HG03175 (cell line): ENCODE data around the gene EML2.
"Not testable (repeated sequence)": the region's sequence is repeated elsewhere in the genome, so short reads cannot be mapped to it uniquely, and the experiment has no call there.

Experiments
- ATAC-seq: cut with Tn5 transposase; IDR thresholded peaks from one replicate; pipeline ENCODE4 v1.9.1; 2021; ENCODE audit warnings: mild to moderate bottlenecking, moderate library complexity; ENCODE audit not compliant: unreplicated experiment

EML2 gene

DNA sequence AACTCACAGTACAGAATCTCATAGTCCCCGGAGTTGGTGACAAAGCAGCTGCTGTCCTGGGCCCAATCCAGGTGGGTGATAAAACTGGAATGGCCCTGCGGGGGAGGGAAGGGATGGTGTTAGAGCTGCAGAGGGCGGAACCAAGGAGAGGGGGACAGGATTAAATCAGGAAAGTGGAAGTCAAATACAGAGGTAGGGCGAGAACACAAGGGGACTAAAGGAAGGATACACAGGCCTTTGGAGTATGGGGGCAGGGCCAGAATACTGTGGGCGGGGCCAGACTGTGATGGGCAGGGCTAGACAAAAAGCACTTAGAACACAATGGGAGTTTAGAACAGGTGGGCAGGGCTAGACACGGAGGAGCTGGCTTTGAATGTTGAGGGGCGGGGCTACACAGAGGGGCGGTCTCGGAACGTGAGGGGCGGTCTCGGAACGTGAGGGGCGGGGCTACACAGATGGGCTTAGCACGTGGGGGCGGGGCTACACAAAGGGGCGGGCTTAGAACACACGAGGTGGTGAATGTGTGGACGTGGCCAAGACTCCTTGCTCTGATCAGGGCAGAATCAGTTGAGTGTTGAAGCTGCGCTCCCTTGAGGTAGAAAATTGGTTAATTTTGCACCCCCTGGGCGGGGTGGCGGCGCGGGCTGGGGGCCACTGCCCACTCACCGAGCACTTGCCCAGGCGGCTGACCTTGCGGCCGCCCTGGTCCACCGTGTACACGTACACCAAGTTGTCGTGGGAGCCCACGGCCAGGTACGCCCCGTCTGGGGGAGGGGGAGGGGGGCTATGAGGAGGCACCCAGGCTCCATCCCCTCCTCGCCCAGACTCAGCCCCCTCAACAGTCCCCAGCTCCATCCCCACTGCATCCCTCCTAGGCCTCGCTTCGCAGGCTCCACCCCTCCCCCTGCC, 23.1 kb downstream of the EML2 start:
- ATAC-seq, result no peak

- not testable (repeated sequence) for ATAC-seq
Measured at GRCh38 chr19:45615056-45615455, 24.1 kb downstream of the EML2 start.

DNA sequence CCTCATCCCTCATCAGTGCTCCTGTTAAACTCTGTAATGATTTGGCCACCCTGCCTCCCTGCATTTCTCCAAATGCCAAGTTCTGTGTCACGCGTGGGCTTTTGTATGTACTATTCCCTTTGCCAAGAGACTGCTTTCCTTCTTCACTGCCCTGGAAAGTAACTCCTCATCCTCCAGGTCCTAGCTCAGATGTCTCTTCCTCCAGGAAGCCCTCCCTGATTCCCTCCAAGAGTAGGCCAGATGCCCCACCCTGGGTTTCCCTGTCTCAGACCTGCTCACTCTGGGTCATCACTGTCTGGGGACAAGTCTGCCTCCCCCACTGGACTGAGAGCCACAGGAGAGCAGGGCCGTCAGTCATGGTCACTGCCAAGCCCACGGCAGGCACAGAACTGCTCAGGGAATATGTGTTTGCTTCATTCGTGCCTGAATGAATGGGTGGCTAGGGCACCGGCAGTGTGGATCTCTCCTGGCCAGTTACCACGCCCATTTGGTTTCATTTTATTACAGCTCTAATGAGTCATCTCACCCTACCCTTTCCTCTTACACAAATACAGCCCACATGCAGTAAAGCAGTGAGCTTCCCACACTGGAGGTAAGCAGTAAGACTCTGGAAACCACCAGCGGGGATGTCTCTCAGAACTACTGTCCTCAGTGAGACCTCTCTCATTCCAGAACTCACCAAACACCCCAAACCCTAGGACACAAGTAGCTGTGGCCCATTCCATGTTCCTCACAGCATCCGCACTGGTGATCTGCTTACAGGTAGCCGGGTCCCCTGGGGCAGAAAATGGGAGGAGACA, 25.1 kb downstream of the EML2 start:
- no peak for ATAC-seq

GRCh38 chr19:45608948-45609347, 30.2 kb downstream of the EML2 start:
- ATAC-seq, result no peak

DNA sequence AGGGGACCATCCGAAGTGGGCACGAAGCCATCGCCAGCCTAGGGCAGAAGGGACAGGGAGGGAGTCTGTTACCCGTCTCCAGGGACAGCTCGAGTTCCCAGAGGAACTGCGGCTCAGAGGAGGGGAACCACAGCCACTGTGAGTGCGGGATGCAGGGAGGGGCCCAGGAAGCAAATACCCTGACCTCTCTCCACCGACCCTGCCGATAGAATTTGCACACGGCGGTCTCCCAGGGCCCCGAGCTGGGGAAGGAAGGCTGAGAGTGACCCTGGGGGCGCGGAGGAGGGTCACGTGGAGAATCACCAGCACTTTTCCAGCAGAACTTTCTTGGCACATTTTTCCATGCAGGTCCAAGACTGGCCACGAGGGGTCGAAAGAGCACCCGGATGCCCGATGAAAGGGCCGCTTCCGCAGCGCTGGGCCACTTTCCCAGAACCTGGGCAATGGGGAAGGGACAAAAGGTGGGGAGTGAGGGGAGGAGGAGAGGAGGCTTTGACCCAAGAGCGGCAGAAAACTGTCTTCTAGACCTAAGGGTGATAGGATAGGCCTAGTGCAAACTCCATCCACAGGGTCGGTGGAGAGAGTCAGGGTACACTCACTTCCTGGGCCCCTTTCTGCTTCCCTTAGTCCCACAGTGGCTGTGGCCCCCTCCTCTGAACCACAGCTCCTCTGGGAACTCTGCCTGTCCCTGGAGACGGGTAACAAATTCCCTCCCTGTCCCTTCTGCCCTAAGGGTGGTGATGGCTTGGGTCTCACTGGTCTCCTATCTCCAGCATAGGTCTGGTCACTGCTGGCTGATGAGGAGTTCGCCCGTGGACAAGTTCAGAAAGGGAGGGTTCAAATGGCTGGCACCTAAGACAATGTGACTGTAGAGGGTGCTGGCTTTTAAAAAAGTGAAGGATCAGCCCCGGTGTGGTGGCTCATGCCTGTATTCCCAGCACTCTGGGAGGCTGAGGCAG, 31.8 kb downstream of the EML2 start:
- ATAC-seq, result no peak

GRCh38 chr19:45601524-45602374, 37.4 kb downstream of the EML2 start, which contains the start of gene GPR4:
TSS of gene GPR4 (minus strand) at chr19:45602212. CDS start at chr19:45591866, 10,346 bp downstream.
- ATAC-seq, result no peak

- ATAC-seq, result no peak
Measured at GRCh38 chr19:45601115-45601514, 38.1 kb downstream of the EML2 start.

DNA sequence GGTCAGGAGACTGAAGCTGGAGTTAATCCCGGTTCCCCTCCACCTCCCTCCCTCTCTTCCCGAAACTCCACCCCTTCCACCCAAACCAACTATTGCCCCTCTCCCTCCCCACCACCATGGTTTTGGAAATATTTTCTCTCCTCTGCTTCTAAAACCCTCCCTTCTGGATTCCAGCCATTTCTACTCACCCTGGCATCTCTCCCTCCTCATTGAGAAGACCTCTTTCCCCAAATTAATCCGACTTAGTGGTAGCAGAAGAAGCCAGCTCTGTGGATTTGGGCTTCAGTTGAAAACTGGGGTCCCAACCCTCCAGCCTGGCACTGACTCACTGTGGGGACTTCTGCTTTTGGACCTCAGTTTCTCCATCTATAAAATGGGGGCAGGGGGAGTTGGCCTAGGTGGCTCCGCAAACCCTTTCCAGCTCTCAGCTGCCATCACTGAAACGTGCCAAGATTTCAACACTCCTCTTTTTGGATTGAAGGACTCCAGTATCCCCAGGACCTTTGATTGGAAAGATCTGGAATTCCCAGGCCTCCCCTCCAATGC, 38.8 kb downstream of the EML2 start:
- no peak for ATAC-seq

GRCh38 chr19:45599286-45599685, 39.9 kb downstream of the EML2 start:
- ATAC-seq, result no peak

DNA sequence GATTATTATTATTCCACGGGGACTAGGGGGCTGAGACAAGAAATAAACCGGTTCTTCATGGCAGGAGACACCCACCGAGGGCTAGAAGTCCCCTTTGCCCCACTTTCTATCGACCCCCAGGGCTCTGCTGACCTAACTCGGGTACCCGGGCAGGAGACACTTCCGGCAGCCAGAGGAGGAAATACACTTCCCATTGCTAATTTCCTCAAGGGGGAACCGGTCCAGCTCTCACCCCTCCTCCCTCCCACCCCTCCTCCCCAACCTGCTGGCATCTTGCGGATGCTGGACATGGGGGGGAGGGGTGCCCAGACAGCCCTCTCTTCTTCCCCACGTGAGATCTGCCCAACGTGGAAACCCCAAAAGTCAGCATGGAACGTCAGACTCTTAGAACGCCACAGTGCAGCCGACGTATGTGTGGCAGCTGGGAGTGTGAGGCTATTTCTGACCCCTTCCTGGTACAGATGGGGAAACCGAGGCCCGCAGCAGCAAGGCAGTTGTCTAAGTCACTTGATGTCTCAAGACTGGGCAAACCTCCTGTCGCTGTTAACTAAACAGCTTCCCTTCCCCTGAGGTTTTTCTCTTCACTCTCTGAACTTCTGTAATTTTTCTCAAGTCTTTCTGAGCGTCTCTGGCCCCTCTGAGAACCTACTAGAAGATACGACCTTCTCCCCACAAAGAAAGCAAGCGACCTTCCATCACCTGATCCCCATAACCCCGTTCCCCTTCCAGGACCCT, 40.8 kb downstream of the EML2 start:
- ATAC-seq, result no peak

- no peak for ATAC-seq
Measured at GRCh38 chr19:45597425-45598111, 41.6 kb downstream of the EML2 start.

- no peak for ATAC-seq
Measured at GRCh38 chr19:45595814-45596213, 43.4 kb downstream of the EML2 start.

DNA sequence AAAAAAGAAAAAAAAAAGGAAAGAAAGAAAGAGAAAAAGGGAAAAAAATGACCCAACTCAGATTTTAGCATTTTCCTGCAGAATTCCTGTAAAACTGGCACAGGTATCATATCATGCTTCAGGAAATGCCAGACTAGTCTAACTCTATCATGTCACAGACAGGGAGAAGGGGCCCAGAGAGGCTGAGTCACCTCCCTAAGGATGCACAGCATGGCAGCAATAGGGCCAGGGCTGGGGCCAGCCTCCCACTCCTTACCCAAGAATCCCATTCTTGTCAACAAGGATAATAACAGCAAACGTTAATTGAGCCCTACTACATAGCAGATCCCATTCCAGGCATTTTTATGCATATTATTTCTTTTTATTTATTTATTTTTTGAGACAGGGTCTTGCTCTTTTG, 45.7 kb downstream of the EML2 start:
- ATAC-seq, result no peak

DNA sequence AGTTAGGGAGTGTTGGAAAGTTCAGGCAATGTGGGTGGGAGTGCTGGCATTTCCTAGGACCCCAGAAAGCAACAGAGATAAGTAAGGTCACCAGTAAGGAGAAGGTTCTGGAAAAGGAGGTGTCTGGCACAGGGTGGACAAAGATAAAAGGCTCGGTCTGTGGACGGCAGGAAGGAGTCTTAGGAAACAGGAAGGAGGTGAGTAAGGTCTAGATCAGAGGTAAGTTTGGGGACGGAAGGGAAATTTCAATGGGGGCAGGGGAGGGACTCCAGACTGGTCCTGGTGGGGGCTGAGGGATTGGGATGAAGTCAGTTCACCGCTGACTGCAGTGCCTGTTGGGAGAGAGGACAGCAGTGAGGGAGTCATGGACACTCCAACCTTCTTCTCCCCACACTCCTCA, 46.8 kb downstream of the EML2 start:
- ATAC-seq, result no peak

GRCh38 chr19:45591638-45592005, 47.6 kb downstream of the EML2 start:
- no peak for ATAC-seq

DNA sequence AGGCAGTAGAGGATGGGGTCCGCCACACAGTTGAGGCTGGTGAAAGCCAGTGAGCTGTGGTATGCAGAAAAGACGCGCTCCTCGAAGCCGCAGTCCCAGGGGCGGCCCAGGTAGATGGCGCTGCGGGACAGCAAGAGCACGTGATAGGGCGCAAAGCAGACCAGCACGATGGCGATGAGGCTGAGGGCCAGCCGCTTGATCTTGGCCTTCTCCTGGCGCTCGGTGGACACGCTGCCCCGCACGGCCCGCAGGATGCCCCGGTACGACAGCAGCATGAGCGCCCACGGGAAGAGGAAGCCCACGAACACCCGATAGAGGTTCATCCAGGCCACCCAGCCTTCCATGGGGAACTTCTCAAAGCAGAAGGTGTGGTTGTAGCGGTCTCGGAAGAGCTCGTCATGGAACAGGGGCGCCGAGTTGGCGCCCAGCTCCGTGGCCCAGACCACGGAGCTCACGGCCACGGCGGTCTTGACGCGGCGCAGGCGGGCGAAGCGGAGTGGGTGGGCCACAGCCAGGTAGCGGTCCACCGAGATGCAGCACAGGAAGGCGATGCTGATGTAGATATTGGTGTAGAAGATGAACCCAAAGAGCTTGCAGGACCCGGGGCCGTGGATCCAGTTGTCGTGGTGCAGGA, 48.1 kb downstream of the EML2 start:
- no peak for ATAC-seq

DNA sequence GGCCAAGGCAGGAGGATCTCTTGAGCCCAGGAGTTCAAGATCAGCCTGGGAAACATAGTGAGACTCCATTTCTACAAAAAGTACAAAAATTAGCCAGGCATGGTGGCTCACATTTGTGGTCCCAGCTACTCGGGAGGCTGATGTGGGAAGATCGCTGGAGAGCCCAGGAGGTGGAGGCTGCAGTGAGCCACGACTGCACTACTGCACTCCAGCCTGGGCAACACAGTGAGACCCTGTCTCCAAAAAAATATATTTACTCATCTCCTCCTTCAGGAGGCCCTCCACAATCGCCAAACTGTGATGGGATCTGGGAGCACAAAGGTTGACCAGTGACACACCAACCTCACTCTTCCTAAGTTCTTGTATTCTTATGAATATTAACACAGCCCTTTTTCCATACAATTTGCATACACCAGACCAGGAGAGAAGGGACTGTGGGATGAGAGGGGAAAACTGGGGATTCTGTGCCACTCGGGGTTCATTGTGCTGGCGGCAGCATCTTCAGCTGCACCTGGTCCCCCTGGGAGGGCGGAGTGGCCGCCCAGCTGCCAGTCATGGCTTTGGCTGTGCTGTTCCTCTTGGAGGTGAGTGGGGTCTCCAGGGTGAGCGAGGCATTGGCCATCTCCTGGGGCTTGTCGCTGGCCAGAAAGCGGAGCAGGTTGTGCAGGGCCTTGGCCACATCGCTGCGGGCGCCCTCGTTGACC, 48.7 kb downstream of the EML2 start:
- no peak for ATAC-seq
